Epithelial cell of proximal tubule (primary cell): ENCODE results near the gene KIAA2012. TPM values are rescaled to one million over a fixed set of nuclear protein-coding genes. Genes with fewer than 3 reads are reported as not detected.

ENCODE experiments used
- DNase-seq: peaks from one replicate; pipeline ENCODE4 v3.0.0-alpha.2; 2011; ENCODE audit warnings: low read depth
- H3K4me3 ChIP-seq: 2 replicates; pipeline ENCODE4 v1.5.1; 2011; ENCODE audit warnings: low read depth, mild to moderate bottlenecking, low read length
- total RNA-seq: library from RNA; depleted of rRNA; stranded (reverse); fragments of >200 nt; gene quantifications from 2 replicates; pipeline ENCODE4 v1.2.3, GENCODE V29; 2015
- TF ChIP-seq, protein P1 (sequence below): conservative IDR thresholded peaks from 2 replicates; pipeline ENCODE4 v1.5.1; 2012; ENCODE audit warnings: low read depth, mild to moderate bottlenecking, low read length

The KIAA2012 gene
- total RNA-seq, 1 donor from 2014 or later: not detected

DNA sequence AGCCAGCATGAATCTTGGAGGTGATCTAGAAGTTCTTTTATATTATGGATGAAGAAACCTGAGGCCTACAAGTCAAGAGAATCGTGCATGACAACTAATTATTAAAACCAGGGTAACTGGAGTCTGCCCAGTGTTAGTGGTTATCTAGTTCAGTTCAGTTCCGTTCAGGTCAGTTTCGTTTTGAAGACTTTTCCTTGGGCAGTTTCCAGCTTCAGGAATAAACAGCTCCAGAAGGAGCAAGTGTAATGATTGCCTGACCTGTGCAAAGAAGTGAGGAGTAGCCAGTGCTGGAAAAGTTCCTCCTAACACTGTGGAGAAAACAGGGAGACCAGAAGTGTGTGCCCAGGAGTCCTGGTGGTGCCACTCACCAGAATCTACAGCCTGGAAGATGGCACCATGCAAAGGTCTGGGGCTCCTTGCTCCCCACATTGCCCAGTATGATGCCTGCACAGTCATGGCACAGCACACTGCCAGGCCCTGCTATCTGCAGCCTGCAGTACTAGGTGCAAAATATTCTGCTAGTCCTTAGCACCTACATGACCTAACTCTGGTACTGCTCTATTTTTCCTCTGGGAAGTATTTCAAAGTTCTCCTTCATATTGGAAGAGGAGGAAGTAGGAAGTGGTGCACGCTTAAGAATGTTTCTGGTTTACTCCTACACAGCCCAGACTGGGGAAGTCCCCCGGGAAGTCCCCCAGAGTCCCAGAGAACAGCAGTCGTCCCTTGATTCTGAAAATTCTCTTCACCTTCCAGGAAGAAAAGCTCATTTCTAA lies 99.6 kb downstream of the KIAA2012 start:
- TF ChIP-seq, protein P1, sequence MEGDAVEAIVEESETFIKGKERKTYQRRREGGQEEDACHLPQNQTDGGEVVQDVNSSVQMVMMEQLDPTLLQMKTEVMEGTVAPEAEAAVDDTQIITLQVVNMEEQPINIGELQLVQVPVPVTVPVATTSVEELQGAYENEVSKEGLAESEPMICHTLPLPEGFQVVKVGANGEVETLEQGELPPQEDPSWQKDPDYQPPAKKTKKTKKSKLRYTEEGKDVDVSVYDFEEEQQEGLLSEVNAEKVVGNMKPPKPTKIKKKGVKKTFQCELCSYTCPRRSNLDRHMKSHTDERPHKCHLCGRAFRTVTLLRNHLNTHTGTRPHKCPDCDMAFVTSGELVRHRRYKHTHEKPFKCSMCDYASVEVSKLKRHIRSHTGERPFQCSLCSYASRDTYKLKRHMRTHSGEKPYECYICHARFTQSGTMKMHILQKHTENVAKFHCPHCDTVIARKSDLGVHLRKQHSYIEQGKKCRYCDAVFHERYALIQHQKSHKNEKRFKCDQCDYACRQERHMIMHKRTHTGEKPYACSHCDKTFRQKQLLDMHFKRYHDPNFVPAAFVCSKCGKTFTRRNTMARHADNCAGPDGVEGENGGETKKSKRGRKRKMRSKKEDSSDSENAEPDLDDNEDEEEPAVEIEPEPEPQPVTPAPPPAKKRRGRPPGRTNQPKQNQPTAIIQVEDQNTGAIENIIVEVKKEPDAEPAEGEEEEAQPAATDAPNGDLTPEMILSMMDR: no peak
- H3K4me3 ChIP-seq: no peak overlapping the region
- DNase-seq: no peak

DNA sequence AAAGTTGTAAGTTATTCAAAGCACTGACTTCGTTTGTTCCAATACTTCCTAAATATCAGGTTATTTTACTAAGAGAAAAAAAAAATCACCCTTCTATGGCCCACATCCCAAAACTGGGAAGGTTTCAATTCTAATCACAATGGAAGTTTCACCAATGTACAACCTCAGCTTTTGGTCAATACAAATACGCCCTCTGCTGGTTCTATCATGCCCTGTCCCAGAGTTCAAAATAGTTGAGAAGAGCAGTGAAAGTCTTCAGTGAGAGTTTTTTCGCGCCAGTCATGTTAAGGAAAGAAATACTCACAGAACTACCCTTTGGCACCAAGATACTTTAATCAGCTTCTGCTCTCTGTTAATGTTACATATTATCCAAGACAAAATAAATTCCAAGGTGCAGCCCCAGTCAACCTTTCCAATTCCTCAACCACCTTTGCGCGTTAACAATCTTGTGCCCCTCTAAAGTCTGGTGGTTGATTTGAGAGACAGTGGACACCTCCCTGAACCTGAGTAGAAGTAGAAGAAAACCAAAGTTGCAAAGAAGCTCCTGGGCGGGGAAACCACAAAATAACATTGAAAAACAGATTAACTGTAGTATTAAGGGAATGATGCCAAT lies 105.4 kb downstream of the KIAA2012 start:
- TF ChIP-seq, protein P1: peak; percentile 91
- no peak overlapping the region for H3K4me3 ChIP-seq
- DNase-seq: no peak

DNA sequence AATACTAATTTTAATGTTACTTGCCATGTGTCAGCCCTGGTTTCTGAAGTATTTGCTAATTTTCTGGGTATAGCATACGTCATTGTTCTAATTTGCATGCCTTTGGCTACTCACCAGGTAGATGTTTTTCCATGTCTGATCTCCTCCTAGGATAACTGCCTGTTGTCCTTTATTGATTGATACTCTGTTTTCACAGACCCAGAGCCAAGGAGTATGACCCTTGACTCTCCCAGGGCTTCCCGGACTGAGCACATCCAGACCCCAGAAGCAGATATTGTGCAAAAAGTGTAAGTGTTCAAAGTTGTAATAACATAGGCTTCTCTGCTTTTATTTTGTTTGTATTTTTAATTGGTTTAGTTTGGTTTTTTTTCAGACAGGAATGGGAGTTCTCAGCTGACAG lies 111.5 kb downstream of the KIAA2012 start:
- no peak overlapping the region for H3K4me3 ChIP-seq
- DNase-seq: no peak
- TF ChIP-seq, protein P1: no peak

DNA sequence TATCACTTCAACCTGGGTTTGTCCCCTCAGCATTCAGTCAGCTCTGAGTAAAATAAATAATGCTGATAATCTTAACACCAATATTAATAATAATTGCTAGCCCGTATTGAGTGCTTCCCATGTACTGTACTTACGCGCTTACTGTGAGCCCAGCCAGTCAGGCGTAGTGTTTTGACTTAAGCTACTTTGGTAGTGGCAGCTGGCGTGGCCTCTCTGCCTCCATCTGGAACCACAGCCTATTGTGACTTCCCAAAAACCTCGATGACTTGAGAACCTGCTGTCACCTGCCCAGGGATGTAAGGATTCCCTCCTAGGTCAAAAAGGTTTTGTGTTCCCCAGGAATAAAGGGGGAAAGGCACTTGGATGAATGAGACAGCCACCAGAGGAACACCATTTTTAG lies 112.1 kb downstream of the KIAA2012 start:
- TF ChIP-seq, protein P1: no peak
- no peak for DNase-seq
- H3K4me3 ChIP-seq: no peak overlapping the region

DNA sequence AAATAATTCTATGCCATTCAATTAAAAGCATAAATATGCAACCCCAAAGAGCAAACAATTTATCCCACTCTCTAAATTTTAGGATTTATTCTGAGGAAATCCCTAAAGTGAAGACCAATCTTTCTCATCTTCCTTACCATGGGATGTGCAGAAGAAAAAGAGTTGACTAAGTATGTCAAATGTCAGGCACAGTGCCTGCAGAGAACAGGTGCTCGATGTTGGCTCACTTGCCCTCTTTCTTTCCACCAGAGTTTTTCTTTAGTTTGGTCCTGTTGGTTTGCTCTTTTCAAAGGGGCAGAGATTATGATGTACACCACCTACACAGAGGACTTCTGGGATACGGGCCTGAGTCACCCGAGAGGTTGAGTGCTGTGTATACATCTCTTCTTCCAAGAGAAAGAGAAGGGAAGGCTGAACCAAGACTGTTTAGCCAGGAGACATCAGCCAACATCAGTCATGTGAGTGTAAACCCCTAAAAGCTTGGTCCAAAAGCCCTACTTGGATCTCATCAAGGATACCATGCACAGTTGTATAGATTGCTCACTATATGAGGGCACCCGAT lies 113.7 kb downstream of the KIAA2012 start:
- no peak overlapping the region for H3K4me3 ChIP-seq
- DNase-seq: no peak
- TF ChIP-seq, protein P1: no peak

DNA sequence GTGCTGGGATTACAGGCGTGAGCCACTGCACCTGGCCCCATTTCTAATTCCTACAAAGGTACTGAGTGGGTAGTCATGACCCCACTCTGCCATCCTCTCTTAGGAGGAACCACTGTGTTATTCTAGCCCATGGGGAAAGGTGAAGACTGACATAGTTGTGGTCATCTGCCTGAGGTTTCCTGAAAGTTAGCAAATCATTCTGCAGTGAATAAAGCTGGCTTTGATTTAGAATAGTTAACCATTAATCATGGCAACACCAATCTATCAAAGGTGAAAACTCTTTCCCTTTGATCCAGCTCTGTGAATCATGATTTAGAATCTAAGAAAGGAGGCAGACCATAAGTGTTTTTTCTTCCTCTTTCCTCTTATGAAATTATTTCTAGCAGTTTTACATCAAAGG lies 114.5 kb downstream of the KIAA2012 start:
- H3K4me3 ChIP-seq: no peak overlapping the region
- peak; percentile 87 for DNase-seq
- TF ChIP-seq, protein P1: no peak
